Activated naive CD4-positive, alpha-beta T cell treated with anti-CD3 and anti-CD28 coated beads, Interleukin-2, amount 50 U/mL, for 24 hours (primary cell): ENCODE measurements around the gene ATP2A3.
A peak's percentile ranks its signal among the peaks of the same experiment; 100 is the strongest.

Experiments used
- H3K27ac Mint-ChIP-seq: one replicate; pipeline ENCODE4 v1.8.0; 2021; ENCODE audit warnings: mild to moderate bottlenecking, mixed read lengths
- H3K27me3 Mint-ChIP-seq: one replicate; pipeline ENCODE4 v1.8.0; 2021; ENCODE audit warnings: mixed read lengths
- H3K36me3 Mint-ChIP-seq: one replicate; pipeline ENCODE4 v1.8.0; 2021; ENCODE audit warnings: mixed read lengths
- H3K4me1 Mint-ChIP-seq: one replicate; pipeline ENCODE4 v1.8.0; 2021; ENCODE audit warnings: mixed read lengths
- H3K4me3 Mint-ChIP-seq: one replicate; pipeline ENCODE4 v1.8.0; 2021; ENCODE audit warnings: mild to moderate bottlenecking, mixed read lengths
- H3K9me3 Mint-ChIP-seq: one replicate; pipeline ENCODE4 v1.8.0; 2021; ENCODE audit warnings: mixed read lengths

Gene ATP2A3

DNA sequence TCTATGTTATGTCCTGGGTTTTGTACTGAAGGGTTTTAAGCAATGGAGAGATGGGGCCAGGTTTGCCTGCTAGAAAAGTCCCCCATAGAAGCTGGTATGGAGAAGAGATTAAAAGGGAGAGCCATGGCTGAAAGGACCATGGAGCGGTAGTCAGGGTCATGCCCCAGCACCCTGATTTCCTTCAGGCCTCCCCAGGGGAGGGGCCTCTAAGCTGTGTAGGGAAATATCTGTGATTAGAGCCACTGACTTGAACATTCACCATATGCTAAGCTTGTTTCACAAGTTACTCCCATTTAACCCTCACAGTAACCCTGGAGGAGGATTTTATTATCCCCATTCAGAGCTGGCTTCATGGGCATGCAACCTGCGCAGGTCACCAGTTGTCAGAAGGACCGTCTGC, 3.8 kb upstream of the ATP2A3 start:
- no peaks in the 10 kb centered on the region for H3K36me3 Mint-ChIP-seq
- H3K4me1 Mint-ChIP-seq: peaks cover 26% of the 10 kb centered on the region
- H3K27me3 Mint-ChIP-seq: no peaks in the 10 kb centered on the region
- no peaks in the 10 kb centered on the region for H3K9me3 Mint-ChIP-seq
- no peak overlapping the region for H3K4me3 Mint-ChIP-seq
- no peak overlapping the region for H3K27ac Mint-ChIP-seq

DNA sequence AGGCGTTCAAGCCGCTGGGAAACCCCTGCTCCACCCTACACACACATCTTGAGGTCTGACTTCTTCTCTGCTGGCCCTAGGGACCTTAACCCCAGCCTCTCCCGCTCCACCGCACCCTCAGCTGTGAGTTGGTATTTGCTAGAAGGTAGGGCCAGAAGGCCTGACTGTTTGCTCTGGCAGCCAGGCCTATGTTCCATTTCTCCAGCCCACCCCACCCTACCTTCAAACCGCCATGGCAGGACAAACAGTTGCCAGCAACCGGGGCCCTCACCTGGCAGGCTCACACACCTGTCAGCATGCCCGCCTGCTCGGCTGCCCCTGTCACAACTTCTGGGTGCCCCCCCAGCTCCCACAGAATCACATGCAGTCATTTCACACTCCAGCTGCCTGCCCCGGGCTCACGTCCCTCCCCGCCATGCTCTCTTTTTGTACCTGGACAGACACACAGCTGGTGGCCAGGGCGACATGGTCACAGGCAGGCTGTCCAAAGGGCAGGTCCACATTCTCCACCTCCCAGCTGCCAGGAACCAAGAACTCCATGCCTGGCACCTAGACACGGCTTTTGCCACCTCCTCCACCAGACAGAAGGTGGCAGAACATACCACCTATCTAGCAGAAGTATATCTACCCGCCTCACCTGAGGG, 2.6 kb upstream of the ATP2A3 start:
- Mint-ChIP-seq H3K4me3 (peak overlapping the region; percentile 44), H3K9me3 (no peaks in the 10 kb centered on the region), H3K27me3 (no peaks in the 10 kb centered on the region), H3K27ac (no peak overlapping the region), H3K4me1 (peaks cover 26% of the 10 kb centered on the region), H3K36me3 (no peaks in the 10 kb centered on the region)

DNA sequence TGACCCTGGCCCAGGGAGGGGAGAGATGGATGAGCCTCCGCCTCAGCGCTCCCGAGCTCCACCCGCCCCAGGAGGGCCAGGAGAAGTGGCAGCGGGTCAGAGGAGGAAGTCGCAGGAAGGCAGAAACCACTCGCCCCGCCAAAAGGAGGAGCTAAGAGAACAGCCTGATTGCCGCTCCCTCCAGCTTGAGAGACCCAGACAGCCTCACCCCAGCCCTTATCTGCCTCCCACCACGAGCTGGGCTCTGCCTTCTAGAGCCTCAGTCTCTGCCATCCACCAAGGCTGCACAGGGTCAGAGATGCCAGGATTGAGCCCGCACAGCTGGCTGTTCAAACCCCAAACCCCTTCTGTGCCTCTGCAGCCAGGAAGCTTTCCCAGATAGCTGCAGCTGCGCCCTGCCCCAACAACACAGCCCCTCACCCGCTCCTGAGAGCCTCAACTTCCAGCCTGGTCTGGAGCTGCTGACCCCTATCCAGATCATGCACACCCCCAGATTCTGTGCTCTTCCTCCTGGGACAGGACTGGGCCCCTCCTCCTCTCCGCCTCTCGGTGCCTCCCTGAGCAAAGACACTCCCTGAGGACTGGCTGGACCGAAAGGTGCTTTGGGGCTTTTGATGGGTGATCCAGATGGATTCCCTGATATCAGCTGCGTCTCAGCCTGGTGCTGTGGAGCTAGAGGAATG, 1.0 kb upstream of the ATP2A3 start:
- peaks cover 39% of the 10 kb centered on the region for H3K4me1 Mint-ChIP-seq
- H3K4me3 Mint-ChIP-seq: peak overlapping the region; percentile 90
- peaks cover 2% of the 10 kb centered on the region for H3K36me3 Mint-ChIP-seq
- H3K9me3 Mint-ChIP-seq: no peaks in the 10 kb centered on the region
- H3K27me3 Mint-ChIP-seq: no peaks in the 10 kb centered on the region
- peak overlapping the region; percentile 62 for H3K27ac Mint-ChIP-seq

DNA sequence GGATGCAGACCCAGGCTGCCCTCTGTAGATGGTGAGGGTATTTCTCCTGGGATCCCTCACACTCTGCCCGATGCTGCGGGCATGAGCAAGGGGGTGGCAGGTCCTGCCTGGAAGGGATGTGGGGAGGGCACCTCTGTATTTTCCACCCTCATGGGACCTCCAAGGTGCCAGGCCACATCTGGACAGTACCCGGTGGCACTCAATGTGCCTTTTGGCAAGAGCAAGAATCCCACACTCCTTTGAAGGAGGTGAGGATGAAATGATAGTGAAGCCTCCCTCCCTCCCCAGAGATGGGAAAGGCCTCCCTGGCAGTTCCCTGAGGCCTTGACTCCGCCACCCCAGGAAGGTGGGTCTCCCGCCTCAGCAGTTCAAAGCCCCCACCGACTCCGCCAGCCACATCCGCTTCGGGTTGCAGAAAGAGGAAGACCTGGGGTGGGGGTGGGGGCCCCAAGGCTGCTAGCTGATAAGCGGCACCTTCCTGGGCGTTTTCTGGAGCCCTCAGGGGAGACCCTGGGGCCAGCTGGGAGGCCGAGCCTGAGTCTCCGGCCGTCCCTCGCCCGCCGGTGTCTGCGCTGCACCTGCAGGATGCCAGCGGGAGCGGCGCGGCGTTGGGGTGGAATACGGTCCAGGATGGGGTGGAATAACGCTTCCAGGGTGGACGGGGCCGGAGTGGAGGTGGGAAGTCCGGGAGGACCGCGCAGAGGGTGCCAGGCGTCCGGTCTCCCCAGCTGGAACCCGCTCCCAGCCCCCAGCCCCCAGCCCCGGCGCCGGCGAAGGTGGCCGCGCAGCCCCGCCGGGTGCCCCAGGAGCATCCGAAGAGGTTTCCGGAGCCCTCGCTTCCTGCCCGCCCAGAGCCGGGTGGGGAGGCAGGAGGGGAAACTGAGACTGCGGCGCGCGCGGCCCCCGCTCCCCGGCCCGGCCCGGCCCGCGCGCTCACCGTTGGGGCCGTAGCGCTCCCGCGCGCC, 718 bp downstream of the ATP2A3 start:
- Mint-ChIP-seq H3K9me3 (no peaks in the 10 kb centered on the region), H3K27ac (peak overlapping the region; percentile 62), H3K4me1 (peaks cover 52% of the 10 kb centered on the region), H3K4me3 (peak overlapping the region; percentile 81), H3K27me3 (no peaks in the 10 kb centered on the region), H3K36me3 (peaks cover 2% of the 10 kb centered on the region)

DNA sequence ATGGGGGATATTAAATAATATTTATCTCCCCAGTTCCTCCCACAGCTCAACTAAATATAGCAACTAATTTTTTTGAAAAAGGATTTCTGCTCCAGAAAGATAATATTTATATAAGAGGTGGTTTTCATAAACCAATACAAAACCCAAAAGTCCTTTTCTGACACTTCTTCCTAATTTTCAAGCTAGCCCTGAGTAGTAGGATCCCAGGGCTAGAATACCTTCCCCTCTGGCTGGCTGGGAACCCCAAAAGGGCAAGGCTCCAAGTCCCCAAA, 1.3 kb downstream of the ATP2A3 start:
- H3K36me3 Mint-ChIP-seq: peaks cover 2% of the 10 kb centered on the region
- peak overlapping the region; percentile 62 for H3K27ac Mint-ChIP-seq
- H3K4me3 Mint-ChIP-seq: peak overlapping the region; percentile 81
- peaks cover 56% of the 10 kb centered on the region for H3K4me1 Mint-ChIP-seq
- no peaks in the 10 kb centered on the region for H3K9me3 Mint-ChIP-seq
- no peaks in the 10 kb centered on the region for H3K27me3 Mint-ChIP-seq

DNA sequence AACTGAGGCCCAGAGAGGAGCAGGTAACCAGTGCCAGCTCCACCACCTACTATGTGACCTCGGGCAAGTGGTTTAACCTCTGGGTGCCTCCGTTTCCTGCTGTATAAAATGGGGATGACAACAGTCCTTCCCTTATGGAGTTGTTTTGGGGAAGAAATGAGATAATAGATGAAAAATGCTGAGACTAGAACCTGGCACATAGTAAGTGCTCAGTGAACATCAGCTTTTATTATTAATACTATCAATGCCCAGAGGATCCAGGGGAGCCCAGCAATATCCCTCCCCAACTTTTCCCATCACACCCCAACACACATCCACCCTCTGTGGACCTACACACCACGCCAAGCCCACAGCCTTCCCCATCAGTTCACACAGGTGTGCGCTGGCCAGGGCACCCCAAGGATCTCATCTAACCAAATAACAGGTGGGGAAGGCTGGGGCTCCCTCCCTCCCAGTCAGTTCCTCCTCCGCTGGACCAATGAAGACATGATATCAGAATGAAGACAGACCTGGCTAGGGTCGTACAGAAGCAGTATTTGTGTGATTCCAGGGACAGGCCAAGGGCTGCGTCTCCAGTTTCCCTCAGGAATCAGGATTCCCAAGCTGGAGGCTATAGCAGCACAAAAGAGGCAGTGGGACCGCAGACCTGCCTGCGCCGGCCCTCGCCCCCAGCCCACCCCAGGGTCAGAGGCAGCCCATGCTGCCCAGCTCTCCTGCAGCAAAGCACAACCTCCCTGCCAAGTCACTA, 1.8 kb downstream of the ATP2A3 start:
- Mint-ChIP-seq H3K4me3 (peak overlapping the region; percentile 81), H3K9me3 (no peaks in the 10 kb centered on the region), H3K27me3 (no peaks in the 10 kb centered on the region), H3K36me3 (peaks cover 2% of the 10 kb centered on the region), H3K4me1 (peaks cover 61% of the 10 kb centered on the region), H3K27ac (peak overlapping the region; percentile 75)

DNA sequence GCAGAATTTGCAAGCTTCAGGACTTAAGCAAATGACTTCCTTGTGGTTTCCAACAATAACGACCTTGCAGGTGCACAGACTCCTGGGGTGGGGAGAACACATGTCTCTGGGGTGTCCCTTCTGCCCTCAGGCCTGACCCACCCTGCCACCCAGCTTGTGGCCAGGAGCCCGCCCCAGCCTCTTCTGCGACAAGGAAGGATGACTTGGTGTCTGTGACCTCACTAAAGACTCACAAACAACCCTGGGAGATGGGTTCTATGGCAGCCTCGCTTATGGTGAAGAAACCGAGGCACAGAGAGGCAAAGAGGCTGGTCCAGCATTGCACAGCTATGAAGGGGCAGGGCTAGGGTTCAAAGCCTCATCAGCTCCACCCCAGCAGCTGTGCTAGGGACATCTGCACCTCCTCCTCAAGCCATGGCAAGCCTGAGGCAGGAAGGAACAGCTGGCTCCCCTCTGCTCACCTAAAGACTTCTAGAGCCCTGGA, 2.6 kb downstream of the ATP2A3 start:
- peaks cover 2% of the 10 kb centered on the region for H3K36me3 Mint-ChIP-seq
- H3K27me3 Mint-ChIP-seq: no peaks in the 10 kb centered on the region
- peak overlapping the region; percentile 81 for H3K4me3 Mint-ChIP-seq
- peaks cover 69% of the 10 kb centered on the region for H3K4me1 Mint-ChIP-seq
- H3K27ac Mint-ChIP-seq: peak overlapping the region; percentile 90
- H3K9me3 Mint-ChIP-seq: no peaks in the 10 kb centered on the region

DNA sequence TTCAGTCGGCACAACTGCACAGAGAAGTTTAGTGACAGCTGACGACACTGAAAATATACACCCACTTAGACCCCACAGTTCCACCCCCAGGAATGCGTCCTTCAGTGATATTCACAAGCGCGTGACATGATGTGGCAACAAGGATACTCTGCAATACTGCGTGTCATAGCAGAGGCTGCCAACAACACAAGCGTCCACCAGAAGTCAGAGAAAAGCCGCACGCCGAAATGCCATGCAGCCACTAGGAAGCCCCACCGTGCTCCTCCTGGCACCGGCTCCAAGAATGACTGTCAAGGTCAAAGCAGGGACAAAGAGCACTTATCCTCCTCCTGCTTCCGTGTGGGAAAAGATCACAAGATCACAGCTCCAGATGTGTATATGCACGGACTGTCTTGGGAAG, 3.5 kb downstream of the ATP2A3 start:
- Mint-ChIP-seq H3K9me3 (no peaks in the 10 kb centered on the region), H3K4me1 (peaks cover 72% of the 10 kb centered on the region), H3K27ac (peak overlapping the region; percentile 69), H3K27me3 (no peaks in the 10 kb centered on the region), H3K36me3 (peaks cover 2% of the 10 kb centered on the region), H3K4me3 (peak overlapping the region; percentile 8)

DNA sequence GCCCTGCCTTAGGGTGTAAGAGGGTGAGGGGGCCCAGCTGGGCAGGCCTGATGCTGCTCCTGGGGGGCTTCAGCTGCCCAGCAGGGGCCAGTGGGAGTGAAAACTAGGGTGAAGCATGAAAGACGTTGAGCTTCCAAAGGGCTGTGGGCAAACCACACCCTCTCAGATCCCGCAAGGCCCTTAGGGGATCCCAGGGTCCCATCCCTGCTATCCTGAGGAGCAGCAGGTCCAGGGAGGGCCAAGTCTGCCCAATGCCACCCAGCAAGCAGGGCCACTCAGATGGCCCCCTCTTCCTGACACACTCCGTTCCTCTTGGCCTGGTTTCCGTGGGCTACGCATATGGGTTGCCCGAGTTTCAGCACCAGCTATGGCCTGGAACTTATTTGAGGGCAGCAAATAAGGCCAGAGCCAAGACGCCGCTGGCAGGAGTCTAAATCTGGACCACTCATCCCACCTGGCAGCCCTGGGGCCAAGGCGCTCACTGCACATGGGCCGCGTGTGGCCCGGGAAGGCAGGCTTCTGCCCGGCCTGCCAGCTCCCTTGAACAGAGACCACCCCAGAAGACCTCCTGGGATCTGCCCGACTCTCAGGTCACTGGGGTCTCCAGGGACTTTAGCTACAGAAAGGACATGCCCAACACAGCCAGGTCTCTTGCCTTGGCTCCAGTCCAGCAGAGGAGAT, 4.2 kb downstream of the ATP2A3 start:
- peaks cover 66% of the 10 kb centered on the region for H3K4me1 Mint-ChIP-seq
- H3K9me3 Mint-ChIP-seq: no peaks in the 10 kb centered on the region
- peak overlapping the region; percentile 8 for H3K4me3 Mint-ChIP-seq
- H3K27ac Mint-ChIP-seq: peak overlapping the region; percentile 69
- peaks cover 2% of the 10 kb centered on the region for H3K36me3 Mint-ChIP-seq
- no peaks in the 10 kb centered on the region for H3K27me3 Mint-ChIP-seq

DNA sequence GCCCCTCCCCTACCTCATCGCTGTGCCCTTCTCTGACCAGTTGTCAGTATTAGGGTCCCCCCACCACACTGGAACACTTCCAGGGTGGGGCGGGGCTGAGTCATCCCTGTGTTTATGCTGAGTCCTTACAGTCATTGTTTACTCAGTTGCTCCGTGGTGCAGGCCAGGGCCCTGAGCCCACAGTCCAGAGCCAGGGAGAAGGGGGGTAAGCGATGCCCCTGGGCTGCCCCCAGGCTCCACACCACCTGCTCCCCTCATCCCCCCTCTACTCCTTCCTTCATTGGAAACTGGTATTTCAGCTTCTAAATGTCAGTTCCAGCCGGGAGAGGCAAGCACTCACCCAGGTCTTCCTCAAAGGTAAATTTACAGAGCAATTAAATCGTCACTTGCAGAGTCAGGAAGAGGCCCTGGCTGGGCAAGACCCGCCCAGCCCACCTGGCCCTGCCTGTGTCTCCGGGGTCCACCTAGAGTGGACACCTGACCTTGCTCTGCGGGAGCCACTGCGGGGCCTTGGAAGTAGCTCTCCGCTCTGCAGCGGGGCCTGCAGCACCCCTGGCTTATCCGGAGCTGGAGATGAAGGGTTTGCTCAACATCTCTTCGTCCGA, 4.8 kb downstream of the ATP2A3 start:
- Mint-ChIP-seq H3K4me1 (peaks cover 65% of the 10 kb centered on the region), H3K36me3 (peaks cover 2% of the 10 kb centered on the region), H3K27me3 (no peaks in the 10 kb centered on the region), H3K4me3 (no peak overlapping the region), H3K9me3 (no peaks in the 10 kb centered on the region), H3K27ac (peak overlapping the region; percentile 95)

DNA sequence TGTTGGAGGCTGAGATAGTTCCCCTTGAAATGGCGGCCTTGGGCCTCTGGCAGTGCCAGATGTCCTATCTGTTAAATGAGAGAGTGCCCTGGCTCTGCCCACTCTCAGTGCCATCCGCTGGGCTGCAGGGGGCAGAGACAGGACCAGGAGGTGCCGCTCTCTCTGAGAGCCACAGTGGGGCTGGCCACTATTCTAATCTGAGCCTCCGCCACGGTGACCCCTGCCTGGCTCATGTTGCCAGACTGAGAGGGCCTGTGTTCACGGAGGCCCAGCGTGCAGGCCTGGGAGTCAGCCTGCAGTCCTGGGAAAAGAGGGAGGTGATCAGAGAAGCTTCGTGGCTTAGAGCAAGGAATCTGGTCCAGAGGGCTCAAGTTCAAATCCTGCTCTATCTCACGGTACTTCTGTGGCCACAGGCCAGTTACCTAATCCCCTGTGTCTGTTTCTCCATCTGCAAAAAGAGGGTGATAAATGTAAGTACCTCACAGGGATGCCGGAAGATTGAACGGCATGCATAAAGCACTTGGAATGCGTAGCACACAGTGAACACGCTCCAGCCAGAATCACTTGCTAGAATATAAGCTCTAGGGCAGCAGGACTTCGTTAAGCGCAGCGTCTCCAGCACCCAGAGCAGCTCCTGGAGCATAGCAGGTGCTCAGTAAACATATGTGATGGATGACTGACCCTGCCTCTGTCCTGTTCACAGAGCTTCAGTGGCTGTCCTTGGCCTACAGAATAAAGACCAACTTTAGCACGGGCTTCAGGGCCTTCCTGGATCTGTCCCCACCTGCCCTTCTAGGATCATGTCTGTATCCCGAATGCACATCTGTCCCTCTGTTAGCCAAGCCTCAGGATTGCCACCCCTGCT, 6.3 kb downstream of the ATP2A3 start:
- Mint-ChIP-seq H3K27ac (peak overlapping the region; percentile 88), H3K9me3 (no peaks in the 10 kb centered on the region), H3K4me3 (no peak overlapping the region), H3K27me3 (no peaks in the 10 kb centered on the region), H3K4me1 (peaks cover 62% of the 10 kb centered on the region), H3K36me3 (peaks cover 2% of the 10 kb centered on the region)

DNA sequence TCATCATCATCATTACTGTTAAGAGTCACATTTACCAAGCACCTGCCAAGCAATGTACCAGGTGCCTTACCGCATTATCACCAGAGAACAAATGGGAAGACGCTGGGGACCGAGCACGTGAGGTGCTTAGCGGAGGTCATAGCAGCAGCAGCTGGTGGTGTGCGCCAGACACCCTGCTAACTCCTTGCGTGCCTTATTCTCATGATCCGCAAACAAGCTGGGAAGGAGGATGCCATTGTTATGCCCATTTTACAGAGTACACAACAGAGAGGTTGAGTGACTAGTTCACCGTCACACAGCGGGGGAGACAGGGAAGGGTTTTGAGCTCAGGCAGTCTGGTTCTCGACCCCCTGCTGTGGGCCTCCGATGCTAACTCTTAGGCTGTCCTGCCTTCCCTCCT, 7.3 kb downstream of the ATP2A3 start:
- peak overlapping the region; percentile 6 for H3K4me3 Mint-ChIP-seq
- peaks cover 2% of the 10 kb centered on the region for H3K36me3 Mint-ChIP-seq
- no peaks in the 10 kb centered on the region for H3K9me3 Mint-ChIP-seq
- no peaks in the 10 kb centered on the region for H3K27me3 Mint-ChIP-seq
- peaks cover 52% of the 10 kb centered on the region for H3K4me1 Mint-ChIP-seq
- peak overlapping the region; percentile 88 for H3K27ac Mint-ChIP-seq

DNA sequence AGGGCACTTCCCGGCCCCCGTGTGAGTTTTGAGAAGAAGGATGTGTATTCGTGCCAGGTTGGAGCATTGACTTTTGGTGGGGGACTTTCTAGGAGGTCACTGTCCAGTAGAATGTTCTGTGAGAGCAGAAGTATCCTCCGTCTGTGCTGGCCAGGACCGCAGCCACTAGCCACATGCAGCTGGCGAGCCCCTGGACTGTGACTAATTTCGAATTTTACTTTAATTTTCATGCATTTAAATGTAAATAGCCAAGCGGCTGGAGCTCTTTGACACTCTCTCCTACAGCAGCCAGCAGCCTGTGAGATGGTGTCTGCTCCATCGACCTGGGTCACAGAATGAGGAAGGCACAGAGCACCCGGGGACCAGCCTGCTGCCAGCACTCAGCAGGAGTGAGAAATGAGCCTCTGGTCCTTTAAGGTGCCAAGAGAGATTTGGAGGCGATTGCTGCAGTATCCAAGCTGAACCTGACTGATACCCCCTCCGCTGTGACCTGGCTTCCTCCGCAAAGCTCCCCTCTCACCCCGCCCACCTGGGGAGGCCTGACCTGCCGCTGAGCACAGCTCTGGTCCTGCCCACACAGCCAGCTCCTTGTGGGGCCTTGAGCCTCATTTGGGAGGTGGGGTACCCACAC, 7.8 kb downstream of the ATP2A3 start:
- Mint-ChIP-seq H3K27me3 (no peaks in the 10 kb centered on the region), H3K4me1 (peaks cover 47% of the 10 kb centered on the region), H3K27ac (peak overlapping the region; percentile 88), H3K9me3 (no peaks in the 10 kb centered on the region), H3K36me3 (peaks cover 2% of the 10 kb centered on the region), H3K4me3 (peak overlapping the region; percentile 6)
